HG02610 (cell line): ENCODE results near the gene MYO1G.
A peak's percentile ranks its signal among the peaks of the same experiment; 100 is the strongest.
"Not testable (repeated sequence)": the region's sequence is repeated elsewhere in the genome, so short reads cannot be mapped to it uniquely, and the experiment has no call there.

Experiments
- ATAC-seq: cut with Tn5 transposase; IDR thresholded peaks from one replicate; pipeline ENCODE4 v1.9.1; 2021; ENCODE audit warnings: mild to moderate bottlenecking, moderate library complexity; ENCODE audit not compliant: unreplicated experiment

Gene MYO1G

DNA sequence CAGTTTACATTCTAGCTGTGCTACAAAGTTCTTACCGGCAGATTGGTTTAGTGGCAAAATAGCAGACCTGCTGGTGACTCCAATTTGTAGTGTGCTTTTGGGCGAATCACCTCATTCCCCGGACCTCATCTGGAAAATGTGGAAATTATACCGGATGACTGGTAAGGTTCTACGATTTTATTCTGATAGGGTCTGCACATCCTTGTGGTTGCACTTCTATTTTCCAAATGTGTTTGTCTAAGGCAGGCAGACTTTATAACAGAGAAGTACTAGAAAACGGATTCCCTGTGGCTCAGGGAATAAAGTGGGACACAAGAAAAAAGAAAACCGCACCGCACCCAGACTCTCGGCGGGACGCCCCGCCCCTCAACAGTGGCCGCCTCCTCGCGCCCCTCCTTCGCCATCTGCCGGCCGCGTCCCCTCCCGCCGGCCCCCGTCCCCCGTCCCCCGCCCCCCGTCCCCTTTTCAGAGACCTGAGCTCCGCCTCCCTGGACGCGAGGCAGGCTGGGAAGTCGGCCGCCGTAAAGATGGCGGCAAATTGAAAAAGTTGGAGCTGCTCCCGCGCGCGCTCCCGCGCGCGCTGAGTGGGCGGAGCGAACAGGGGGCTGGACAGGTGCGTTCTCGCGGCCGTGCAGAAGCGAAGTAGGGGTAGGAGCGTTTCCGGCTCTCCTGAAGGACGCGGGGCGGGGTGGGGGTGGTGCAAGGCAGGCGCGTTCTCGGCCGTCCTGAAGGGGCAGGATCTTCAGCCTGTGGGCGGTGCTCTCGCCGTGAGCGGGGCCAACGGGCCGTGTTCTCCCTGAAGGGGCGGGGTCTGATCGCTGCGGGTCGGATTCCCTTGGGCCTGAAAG is 20.7 kb upstream of the MYO1G start:
- ATAC-seq, result peak; percentile 80

DNA sequence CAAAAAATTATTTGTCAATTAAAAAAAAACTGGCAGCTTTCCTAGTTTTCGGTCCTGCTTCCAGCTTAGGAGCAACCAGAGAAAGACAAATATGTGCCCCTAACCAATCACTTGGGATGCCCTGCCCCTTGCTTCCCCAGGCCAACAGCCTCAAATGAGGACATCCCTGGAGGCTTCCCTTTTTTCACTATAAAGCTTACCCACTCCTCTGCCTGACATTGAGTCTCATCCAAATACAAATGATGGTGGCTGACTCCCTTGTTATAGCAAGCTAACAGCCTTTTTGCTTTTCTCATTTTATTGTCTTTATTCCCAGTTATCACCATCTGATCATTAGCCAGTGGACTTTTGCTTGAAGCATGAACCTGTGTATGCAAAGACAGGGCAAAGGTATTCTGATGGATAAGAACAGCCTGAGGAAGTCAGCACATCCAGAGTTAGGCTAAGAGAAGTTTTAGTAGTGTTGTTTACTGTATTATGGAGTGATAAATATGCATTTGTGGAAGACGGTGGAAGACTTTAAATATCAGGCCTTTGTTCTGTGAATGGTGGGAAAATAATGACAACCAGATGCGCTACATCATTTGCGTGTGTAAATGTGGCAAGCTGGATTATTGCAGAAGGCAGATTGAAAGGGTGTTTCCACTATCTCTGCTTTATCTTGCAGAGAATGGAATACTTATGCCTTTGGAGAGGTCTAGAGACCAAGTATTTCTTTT is 19.5 kb upstream of the MYO1G start:
- ATAC-seq, result no peak

DNA sequence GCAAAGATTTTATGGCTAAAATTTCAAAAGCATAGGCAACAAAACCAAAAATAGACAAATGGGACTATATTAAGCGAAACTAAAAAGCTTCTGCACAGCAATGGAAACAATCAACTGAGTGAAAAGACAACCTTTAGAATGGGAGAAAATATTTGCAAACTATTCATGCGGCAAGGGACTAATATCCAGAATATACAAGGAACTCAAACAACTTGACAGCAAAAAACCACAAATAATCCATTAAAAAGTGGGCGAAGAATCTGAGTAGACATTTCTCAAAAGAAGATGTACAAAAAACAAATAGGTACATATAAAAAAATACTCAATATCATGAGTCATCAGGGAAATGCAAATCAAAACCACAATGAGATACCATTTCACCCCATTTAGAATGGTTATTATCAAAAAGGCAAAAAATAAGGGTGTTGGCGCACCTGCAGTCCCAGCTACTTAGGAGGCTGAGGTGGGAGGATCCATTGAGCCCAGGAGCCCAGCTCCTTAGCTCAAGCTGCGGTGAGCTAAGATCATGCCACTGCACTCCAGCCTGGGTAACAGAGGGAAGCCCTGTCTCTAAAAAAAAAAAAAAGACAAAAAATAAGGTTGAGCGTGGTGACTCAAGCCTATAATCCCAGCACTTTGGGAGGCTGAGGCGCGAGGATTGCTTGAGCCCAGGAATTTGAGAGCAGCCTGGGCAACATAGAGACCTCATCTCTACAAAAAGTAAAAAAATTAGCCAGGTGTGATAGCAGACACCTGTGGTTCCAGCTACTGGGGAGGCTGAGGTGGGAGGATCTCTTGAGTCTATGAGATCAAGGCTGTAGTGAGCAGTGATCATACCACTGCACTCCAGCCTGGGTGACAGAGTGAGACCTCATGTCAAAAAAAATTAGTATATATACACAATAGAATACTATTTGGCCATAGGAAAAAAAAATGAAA is 17.0 kb upstream of the MYO1G start:
- ATAC-seq, result no peak

DNA sequence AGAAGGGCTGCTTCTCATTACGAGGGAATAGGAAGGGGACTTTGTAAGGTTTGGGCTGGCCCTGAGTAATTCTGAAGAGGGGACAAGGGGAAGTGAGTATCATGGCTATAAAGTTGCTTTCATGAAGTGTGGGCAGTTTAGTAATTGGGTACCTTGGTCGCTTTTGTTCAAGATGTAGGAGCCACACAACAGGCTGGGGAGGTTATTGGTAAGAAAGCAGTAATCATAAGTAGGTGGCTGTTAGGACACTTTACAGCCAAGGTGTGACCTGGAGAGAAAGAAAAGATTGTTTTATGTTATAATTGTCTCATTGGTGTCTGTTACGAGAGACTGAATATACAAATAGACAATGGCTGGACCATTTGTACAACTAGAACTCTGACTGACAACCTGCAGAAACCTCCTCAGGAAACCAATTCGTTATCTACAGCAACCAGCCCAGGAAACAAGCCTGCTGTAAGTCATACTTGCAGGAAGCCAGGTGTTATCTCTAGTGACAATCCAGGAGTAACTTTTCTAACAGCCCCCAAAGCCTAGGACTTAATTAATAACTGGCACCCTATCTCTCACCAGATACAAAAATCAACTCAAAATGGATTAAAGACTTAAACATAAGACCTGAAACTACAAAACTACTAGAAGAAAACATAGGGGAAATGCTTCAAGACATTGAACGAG is 16.2 kb upstream of the MYO1G start:
- no peak for ATAC-seq

DNA sequence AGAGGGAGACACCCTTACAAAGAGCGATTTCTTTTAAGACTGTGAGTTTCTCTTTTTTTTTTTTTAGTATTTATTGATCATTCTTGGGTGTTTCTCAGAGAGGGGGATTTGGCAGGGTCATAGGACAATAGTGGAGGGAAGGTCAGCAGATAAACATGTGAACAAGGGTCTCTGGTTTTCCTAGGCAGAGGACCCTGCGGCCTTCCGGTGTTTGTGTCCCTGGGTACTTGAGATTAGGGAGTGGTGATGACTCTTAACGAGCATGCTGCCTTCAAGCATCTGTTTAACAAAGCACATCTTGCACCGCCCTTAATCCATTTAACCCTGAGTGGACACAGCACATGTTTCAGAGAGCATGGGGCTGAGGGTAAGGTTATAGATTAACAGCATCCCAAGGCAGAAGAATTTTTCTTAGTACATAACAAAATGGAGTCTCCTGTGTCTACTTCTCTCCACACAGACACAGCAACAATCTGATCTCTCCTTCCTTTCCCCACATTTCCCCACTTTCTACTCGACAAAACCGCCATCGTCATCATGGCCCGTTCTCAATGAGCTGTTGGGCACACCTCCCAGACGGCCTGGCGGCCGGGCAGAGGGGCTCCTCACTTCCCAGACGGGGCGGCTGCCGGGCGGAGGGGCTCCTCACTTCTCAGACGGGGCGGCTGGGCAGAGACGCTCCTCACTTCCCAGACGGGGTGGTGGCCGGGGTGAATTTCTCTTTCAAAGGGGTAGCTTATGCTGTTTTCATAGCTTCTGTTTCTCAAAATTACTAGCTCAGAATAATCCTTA is 13.4 kb upstream of the MYO1G start:
- not testable (repeated sequence) for ATAC-seq

DNA sequence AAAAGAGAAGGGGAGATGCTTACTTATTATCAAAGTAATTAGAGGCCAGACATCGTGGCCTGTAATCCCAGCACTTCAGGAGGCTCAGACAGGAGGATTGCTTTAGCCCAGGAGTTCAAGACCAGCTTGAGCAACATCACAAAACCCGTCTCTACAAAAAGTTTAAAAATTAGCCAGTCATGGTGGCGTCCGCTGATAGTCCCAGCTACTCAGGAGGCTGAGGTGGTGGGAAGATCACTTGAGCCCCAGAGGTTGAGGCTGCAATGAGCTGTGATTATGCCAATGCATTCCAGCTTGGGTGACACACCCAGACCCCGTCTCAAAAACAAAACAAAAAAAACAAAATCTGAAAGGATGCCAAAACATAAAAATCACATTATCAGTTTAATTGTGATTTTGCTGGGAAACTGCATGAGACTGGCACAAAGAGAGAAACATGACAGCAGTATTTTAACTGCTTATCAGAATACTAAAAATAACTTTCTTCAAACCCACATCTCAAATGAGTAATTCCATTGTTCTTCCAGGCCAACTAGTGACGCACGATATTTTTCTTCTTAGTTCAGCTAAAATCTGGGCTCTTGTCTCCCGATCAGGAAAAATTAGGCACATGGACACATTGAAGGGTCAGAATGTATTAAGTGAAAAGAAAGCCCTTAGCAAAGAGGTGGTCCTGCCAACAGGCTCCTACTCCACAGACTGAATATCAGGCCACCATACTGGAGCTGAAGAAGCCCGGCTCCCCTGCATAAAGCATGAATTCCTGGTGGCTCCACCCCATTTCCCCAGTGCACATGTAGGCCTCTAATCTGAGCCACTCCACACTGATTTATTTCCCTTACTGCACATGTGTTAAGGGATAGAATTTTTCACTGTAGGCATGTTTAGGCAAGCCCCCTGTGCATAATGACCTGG is 11.6 kb upstream of the MYO1G start:
- no peak for ATAC-seq

DNA sequence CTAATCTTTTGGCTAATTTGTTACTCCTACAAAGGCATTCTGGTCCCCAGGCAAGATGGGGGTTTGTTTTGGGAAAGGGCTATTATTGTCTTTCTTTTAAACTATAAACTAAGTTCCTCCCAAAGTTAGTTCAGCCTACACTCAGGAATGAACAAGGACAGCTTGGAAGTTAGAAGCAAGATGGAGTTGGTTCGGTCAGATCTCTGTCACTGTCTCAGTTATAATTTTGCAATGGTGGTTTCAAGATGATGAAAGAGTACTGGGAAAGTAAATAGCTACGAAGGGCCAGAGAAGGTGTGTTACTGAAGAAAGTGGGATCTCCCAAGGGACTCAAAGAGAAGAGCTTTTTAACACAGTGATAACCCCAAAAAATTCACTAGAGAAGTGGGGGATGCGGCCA is 10.3 kb upstream of the MYO1G start:
- ATAC-seq, result no peak

DNA sequence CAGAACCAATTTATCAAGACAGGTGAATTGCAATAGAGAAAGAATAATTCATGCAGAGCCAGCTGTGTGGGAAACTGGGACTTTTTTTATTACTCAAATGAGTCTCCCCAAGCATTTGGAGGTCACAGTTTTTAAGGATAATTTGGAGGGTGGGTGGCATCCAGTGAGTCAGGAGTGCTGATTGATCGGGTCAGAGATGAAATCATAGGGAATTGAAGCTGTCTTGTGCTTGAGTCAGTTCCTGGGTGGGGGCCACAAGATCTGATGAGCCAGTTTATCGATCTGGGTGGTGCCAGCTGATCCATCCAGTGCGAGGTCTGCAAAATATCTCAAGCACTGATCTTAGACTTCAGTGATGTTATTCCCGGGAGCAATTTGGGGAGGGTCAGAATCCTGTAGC is 9.9 kb upstream of the MYO1G start:
- ATAC-seq, result no peak

DNA sequence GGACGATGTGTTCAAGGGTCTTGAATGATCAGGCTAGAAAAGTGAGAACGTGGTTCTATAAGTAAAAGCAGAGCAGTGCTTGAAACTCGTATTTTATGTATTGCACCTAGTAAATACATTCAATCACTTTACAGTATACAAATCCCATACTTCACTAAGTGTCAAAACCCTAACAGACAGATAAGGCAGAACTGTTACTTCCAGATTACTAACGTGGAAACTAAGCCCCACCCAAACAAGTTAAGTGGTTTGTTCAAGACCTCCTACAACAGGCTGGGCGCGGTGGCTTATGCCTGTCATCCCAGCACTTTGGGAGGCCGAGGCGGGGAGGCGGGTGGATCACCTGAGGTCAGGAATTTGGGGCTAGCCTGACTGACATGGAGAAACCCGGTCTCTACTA is 9.2 kb upstream of the MYO1G start:
- ATAC-seq, result no peak

DNA sequence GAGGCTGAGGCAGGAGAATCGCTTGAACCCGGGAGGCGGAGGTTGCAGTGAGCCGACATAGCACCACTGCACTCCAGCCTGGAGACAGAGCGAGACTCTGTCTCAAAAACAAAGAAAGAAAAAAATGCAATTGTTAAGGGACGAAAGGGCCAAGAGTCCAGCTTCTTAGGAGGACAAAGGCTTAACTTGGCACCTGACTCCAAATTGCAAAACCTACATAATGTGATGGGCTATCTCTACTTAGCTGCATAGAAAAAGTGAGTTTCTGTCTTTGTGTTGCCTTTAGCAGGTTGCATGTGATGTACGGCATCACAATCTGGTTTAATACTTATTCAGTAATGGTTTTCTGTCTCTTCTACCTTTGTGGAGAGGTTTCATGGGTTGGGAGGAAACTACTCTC is 8.6 kb upstream of the MYO1G start:
- no peak for ATAC-seq

DNA sequence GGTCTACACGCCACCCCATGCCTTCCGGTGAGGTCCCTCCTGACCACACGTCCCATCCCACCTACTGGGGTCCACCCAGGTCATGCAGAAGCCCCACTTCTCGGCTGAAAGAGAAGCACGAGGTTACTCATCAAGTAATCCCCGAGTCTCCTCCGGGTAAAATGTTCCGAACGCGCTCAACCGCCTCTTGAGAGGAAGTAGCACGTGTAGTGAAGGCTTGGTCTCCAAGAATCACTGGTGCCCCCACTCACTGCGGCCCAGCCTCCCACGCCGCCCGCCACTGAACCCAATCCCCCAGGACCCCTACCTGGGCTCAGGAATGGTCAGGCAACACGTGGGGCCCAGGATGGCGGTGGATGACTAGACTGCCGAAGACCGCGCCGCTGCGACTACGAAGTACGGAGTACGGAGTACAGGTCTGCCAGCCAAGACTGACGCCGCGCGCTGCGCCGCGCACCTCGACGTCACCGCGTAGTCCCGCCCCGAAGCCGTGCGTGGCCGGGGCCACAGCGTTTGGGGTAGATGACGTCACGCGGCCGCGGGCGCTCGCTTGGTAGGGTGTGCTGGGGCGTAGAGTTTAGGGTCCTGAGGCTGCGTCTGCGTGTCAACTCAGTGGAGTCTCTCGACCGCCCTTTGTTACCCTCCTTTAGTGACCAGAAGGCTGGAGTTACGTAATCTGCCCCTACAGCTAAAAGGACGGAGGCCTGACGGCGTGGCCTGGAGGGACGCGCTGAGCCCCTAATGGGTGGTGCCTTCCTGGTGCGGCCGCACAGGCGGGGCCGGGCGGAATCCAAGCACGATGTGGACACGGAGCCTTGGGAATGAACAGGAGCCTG is 7.6 kb upstream of the MYO1G start:
- peak; percentile 95 for ATAC-seq

DNA sequence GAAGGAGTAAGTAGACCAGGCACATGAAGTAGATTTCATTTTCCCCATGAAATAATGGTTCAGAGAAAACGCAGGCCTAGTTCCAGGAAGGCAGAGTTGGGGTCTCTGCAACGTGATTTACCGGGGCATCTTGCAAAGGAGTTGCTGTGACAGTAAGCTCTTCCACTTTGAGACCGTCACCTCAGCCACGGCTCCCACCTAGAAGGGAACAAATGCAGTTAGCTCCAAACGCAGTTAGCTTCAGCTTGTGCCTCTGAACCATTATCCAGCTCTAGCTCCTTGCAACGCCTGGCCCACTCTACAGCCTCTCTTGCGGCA is 7.0 kb upstream of the MYO1G start:
- no peak for ATAC-seq

DNA sequence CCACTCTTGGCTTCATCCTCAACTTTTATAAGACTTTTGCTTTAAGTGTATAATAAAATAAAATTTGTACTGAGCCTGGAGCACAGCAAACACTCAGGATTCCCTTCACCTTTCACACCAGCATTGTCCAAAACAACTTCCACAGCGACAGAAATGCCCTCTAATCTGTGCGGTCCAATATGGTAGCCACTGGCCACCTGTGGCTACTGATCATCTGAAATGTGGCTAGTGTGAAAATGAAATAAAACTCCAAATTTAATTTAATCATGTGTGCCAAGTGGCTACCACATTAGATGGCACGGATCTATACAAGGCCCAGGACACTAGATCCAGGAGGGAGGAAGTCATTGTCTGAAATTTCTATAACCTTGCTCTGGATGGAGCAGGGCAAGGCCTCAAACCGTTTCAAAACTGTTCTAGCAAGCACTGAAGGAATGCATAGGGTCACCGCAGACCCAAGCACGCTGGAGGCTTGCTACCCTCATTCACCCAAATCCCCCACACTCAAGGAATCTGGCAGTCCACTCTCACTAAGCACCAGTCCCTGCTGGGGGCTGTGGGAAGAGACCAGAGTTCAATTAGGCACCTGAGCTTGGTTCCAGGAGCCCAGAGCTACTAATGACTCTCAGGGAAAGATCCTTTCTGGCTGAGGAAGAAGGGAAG is 6.3 kb upstream of the MYO1G start:
- ATAC-seq, result no peak

DNA sequence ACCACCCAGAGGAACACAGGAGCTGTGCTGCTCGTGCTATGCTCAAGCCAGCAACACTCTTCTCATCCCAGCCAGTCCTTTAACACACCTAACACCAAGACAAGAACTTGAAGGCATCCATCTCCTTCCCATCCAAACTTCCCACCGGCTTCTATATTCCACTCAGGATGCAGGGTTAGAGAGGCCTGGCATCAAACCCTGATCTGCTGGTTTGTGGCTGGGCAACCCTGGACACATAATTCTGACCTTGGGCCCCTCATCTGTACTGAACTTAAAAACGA is 5.6 kb upstream of the MYO1G start:
- no peak for ATAC-seq

DNA sequence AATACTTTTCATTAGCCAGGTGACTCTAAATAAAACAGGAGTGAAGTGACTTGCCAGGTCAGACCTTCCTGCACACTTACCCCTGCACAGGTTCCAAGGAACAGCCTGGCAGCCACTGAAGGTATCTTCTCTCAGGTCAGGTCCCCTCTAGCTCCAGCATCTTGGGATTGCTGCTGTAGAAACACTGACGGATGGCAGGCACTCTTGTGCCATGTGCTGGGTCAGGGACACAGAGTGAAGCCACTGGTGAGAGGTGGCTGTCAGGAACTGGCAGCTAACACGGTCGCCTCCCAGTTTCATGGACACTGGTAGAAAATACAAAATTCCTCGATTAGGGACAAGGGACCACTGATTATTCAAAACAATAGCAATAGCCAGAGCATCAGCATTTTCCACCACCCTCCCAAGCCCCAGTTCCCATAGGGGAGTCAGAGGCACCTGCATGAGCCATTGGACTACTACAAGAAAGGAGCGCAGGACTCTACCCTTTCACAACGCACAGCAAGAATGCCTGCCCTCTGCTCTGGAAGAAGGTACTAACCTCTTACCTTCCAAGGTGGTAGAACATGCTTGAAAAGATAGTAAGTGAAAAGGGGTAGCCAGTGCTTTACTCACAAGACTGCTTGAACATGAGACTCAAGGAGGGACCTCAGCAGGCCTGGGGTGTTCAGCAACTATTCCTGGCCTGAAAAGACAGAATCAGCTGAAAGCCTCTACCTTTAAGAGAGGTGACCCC is 5.1 kb upstream of the MYO1G start:
- ATAC-seq, result no peak

DNA sequence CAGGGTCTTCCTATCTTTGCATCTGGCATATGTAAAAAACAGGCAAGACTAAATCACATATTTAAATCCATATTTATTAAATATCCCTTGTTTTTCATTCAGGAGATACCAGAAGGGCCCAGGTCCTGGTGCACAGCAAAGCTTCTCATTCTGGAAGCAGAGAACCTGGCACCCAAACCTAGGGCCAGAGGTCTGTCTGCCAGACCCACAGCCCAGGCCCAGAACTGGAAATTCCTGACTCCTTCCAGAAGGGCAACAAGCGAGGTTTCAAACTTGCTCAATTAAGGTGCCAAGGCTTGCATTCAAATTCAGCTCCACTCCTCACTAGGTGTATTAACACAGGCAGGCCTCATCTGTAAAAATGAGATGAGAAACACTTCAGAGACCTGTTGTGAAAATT is 4.2 kb upstream of the MYO1G start:
- ATAC-seq, result no peak

DNA sequence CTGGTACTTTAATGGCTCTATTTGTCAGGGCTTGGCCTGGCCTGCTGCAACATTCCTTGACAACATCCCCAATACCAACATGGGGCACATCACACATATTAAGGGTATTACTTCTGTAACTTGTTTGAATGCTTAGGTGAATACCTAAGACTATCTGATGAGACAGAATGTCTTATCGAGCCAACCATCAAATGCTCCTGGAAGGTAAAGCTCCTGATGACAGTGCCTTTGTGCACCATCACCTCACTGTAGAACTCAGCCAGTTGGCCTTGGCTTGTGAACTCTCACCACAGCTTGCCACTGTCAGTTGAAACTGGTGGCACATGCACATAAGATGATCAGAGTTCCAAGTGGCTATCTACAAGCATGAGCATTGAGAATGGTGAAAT is 3.7 kb upstream of the MYO1G start:
- ATAC-seq, result no peak
